Neural crest cell (in vitro differentiated cells): Measurements from ENCODE around the gene ARHGEF26. TPM values are rescaled to one million over a fixed set of nuclear protein-coding genes. Genes with fewer than 3 reads are reported as not detected.

Source experiments
- DNase-seq: peaks from one replicate; pipeline ENCODE4 v3.0.0; 2021; ENCODE audit warnings: low read depth, mixed read lengths, low spot score
- H3K27ac Mint-ChIP-seq: one replicate; pipeline ENCODE4 v1.8.0; 2021; ENCODE audit warnings: mild to moderate bottlenecking, mixed read lengths; ENCODE audit not compliant: unreplicated experiment
- H3K27me3 Mint-ChIP-seq: 2 replicates; pipeline ENCODE4 v1.8.0; 2021; ENCODE audit warnings: low read depth, mild to moderate bottlenecking, mixed read lengths
- H3K36me3 Mint-ChIP-seq: 2 replicates; pipeline ENCODE4 v1.8.0; 2021; ENCODE audit warnings: low read depth, mild to moderate bottlenecking, mixed read lengths
- H3K4me1 Mint-ChIP-seq: 2 replicates; pipeline ENCODE4 v1.8.0; 2021; ENCODE audit warnings: mixed read lengths
- H3K4me3 Mint-ChIP-seq: one replicate; pipeline ENCODE4 v1.8.0; 2021; ENCODE audit warnings: mild to moderate bottlenecking, mixed read lengths
- H3K9me3 Mint-ChIP-seq: 2 replicates; pipeline ENCODE4 v1.8.0; 2021; ENCODE audit warnings: mixed read lengths
- CTCF ChIP-seq: fragments of 200-600 bp; sonication (generic); conservative IDR thresholded peaks from 2 replicates; pipeline ENCODE4 v1.5.0; 2021; ENCODE audit warnings: antibody characterized with exemption, mild to moderate bottlenecking
- total RNA-seq: library from RNA; stranded (reverse); gene quantifications from 2 replicates; pipeline ENCODE4 v1.2.1, GENCODE V29; 2021

The ARHGEF26 gene
- total RNA-seq, 1 donor from 2014 or later: 19.3 TPM

GRCh38 chr3:154224866-154225265 lies 103.7 kb downstream of the ARHGEF26 start:
- Mint-ChIP-seq H3K27ac (no peak overlapping the region), H3K27me3 (no peaks in the 10 kb centered on the region), H3K4me3 (no peak overlapping the region), H3K36me3 (peaks cover 19% of the 10 kb centered on the region), H3K9me3 (no peaks in the 10 kb centered on the region), H3K4me1 (peaks cover 14% of the 10 kb centered on the region)
- DNase-seq: no peak
- TF ChIP-seq CTCF: no peak

GRCh38 chr3:154225536-154225935 lies 104.3 kb downstream of the ARHGEF26 start:
- Mint-ChIP-seq H3K4me3 (no peak overlapping the region), H3K4me1 (peaks cover 14% of the 10 kb centered on the region), H3K36me3 (peaks cover 14% of the 10 kb centered on the region), H3K9me3 (no peaks in the 10 kb centered on the region), H3K27ac (no peak overlapping the region), H3K27me3 (no peaks in the 10 kb centered on the region)
- TF ChIP-seq CTCF: no peak
- no peak for DNase-seq

GRCh38 chr3:154227531-154227930 lies 106.3 kb downstream of the ARHGEF26 start:
- Mint-ChIP-seq H3K4me1 (peaks cover 14% of the 10 kb centered on the region), H3K9me3 (no peaks in the 10 kb centered on the region), H3K36me3 (peaks cover 7% of the 10 kb centered on the region), H3K27ac (peak overlapping the region; percentile 50), H3K4me3 (no peak overlapping the region), H3K27me3 (no peaks in the 10 kb centered on the region)
- no peak for TF ChIP-seq CTCF
- no peak for DNase-seq

- no peak overlapping the region for H3K27ac Mint-ChIP-seq
- no peak for TF ChIP-seq CTCF
- no peaks in the 10 kb centered on the region for H3K27me3 Mint-ChIP-seq
- H3K9me3 Mint-ChIP-seq: no peaks in the 10 kb centered on the region
- peaks cover 4% of the 10 kb centered on the region for H3K36me3 Mint-ChIP-seq
- no peak overlapping the region for H3K4me3 Mint-ChIP-seq
- H3K4me1 Mint-ChIP-seq: peaks cover 14% of the 10 kb centered on the region
- no peak for DNase-seq
Observed at GRCh38 chr3:154228561-154229216, 107.5 kb downstream of the ARHGEF26 start.

GRCh38 chr3:154229217-154229590 lies 108.0 kb downstream of the ARHGEF26 start:
- H3K27me3 Mint-ChIP-seq: no peaks in the 10 kb centered on the region
- no peak for TF ChIP-seq CTCF
- H3K36me3 Mint-ChIP-seq: peaks cover 4% of the 10 kb centered on the region
- DNase-seq: no peak
- peaks cover 13% of the 10 kb centered on the region for H3K4me1 Mint-ChIP-seq
- H3K9me3 Mint-ChIP-seq: no peaks in the 10 kb centered on the region
- H3K4me3 Mint-ChIP-seq: no peak overlapping the region
- H3K27ac Mint-ChIP-seq: no peak overlapping the region
